Right renal cortex interstitium (tissue), 3 donors: ENCODE measurements around the gene CD300LD. TPM values are rescaled to one million over a fixed set of nuclear protein-coding genes. Genes with fewer than 3 reads are reported as not detected.
"Not testable (repeated sequence)": the region's sequence is repeated elsewhere in the genome, so short reads cannot be mapped to it uniquely, and the experiment has no call there.

ENCODE experiments used
- DNase-seq, 3 donors: peaks; one replicate each; pipeline ENCODE4 v3.0.0-alpha.2; 2013; ENCODE audit warnings: low read depth in 3 of 3, low spot score in 2 of 3
- polyA plus RNA-seq, 3 donors: library from polyadenylated mRNA; unstranded; fragments of 120-200 nt; gene quantifications; one replicate each; pipeline ENCODE4 v1.2.1, GENCODE V29; 2013; ENCODE audit not compliant: insufficient read length in 3 of 3

CD300LD gene
- polyA plus RNA-seq: not detected

DNA sequence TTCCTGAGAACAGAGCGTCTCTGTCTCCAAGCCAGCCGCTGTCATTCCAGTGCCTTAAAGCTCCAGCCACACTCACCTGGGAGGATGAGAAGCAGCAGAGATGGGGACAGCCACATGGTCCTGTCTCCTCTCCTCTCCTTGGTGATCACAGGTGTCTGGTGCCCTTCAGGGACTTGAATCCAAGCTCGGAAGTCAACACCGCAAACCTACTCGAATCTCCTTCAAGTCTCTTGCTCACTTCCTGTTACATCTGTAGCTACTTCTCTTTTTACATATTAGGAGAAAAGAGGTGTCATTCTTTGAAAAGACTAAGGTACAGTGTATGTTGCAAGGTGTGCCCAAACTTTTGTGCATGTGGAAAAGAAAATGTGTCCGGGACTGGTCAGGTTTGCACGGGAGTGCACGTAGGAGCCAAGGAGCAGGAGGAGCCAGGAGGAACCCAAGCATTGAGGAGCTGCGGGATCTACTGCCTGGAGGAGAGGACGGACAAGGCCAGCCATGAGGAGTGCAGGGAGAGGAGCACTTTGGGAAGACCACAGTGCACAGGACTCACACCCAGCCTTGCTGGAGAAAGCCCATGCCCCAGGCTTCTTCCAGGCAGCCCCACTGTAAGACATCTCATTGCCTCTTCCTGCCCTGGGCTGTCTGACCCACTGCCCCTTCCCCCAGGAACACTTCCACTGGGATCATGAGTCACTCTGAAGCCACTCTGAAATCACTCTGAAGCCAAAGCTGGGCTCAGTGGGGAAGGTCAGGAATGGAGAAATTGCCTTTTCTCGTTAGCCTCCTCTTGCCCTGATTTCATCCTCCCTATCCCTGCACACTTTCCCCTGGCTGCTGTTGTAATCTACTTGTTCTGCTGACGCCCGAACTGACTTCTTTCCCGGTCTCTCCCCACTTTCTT is at the start of gene CD300LD:
TSS of gene CD300LD (minus strand) at position 197 of the 904 bp plus-strand sequence. CDS start at position 116, 81 bp downstream.
- DNase-seq: no peak

DNA sequence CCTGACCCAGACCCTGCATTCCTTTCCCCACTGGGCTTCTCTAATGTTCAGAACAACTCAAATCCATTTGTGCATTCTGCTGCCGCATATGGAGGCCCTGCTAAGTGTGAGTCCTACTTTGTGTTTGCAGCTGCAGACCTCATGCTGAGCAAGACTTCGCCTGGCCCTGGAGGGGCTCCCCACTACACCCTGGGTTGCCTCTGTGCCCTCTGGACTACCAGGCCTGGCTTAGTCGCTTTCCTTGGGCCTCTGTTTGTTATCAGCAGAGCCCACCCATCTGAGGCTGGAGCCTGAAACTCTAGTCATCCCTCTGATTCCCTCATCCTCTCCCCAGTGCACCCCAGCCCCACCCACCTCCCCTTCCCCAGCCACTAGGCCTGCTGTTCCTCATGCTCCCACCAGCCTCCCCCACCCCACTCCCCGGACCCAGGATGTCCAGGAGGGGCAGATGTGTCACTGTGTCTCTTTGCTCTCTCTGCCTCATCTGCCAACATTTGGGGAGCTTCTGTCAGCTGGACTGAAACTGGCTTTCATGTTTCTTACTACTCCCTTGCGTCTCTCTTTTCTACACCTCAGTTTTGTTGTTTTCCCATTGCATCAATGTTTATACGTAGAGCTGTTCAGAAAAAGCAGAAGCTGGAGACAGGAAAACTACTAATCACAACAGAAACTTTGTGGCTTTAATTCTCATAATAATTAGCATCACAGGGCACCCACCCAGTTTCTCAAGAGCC is 49.3 kb upstream of the CD300LD start:
- no peak for DNase-seq

DNA sequence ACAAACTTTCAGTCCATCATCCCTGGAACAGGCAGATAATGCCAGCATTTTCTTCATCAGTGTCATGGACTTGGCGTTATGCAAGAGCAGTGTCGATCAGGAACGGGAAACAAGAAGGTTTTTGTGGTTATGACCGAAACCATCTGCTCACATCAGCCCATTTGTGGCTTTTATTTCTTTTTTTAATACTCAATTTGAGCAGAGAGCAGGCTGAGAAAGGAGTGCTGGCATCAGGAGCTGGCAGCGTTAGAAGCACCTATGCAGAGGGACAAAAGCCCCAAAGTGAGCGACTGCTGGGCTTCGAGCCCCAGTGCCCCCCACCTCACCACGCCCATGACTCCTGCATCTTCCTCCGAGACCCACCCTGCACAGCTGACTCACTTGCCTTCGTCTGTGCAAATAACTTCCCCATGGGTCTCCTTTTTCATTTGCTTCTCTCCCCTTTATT is 47.6 kb upstream of the CD300LD start:
- no peak for DNase-seq

DNA sequence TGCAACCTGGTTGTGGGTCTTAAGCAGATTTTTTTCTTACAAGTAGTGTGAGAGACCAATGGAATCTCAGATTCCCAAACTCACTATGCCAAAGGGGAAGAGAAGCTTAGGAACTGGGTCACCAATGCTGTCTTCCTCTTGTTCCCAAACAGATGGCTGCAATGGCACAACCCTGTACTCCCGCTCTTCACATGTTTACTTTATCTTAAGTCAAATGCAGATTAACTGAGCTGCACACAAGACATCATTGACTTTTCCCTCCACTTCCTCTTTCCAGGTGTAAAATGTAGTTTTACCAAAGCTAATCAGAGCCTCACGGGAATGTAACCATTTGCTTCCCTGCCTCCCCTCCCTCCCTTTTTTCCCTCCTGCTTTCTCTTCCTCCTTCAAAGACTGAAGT is 45.8 kb upstream of the CD300LD start:
- DNase-seq: no peak

DNA sequence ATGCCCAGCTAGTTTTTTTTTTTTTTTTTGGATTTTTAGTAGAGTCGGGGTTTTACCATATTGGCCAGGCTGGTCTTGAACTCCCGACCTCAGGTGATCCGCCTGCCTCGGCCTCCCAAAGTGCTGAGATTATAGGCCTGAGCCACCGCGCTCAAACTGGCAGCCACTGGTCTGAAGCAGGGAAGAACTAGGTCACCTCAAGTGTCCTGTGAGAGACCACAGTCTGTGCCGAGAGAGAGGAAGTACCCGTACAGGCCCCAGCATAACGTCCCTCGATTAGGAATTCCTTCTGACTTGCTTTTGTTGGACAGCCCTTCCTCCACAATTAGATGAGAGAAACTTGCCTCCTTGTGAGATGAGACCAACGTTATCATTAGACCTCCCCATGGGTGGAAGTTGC is 45.2 kb upstream of the CD300LD start:
- no peak for DNase-seq

DNA sequence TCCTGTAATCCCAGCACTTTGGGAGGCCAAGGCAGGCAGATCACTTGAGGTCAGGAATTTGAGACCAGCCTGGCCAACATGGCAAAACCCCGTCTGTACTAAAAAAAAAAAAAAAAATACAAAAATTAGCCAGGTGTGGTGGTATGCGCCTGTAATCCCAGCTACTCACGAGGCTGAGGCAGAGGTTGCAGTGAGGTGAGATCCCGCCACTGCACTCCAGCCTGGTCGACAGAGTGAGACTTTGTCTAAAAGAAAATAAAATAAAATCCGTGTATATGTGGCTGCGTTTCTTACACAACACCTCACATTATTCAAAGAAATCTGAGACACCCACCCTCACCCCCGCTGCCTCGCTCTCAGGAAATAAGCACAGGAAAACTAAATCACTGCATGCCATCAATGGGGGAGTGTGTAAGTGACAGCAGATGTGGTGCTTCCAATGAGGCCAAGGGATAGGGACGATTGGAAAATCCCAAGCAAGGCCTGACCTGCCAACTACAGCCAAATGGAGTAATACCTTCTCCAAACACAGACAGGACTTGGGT is 44.5 kb upstream of the CD300LD start:
- not testable (repeated sequence) for DNase-seq

DNA sequence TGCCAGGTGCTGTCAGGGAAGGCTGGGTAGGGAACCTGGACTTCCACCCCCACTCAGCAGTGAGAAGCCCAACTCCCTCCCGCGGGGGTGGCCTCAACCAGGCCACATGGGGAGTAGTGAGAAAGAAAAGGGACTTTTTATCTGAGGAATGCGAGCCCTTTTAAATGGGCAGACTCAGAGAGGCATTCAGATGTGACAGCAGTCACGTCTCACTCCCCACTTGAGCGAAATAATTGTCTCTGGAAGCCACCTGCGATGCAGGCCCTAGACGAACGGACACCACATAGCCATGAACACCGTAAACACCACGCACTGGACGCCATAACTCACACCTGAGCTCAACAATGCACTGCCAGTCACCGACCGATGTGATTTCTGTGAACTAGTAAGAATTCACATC is 43.3 kb upstream of the CD300LD start:
- peak in 1 of 3 donors; percentile 15 for DNase-seq

DNA sequence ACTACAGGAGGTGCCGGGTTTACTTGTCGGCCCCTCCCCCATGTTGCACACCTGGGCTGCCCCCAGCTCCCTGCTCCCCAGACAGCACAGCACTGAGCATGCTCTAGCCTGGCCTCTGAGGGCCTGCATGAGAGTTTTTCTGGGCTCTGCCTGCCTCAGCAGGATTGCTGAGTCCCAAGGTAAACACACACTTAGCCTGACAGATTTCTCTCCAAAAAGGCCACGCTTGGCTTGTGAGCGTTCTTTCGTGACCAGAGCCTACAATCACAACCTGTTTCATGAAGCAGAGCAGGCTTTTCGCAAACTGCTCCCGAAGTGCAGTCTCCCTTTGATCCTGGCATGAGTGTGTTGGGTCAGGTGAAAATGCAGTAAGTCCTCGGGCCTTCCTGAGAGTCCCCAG is 41.2 kb upstream of the CD300LD start:
- peak in 2 of 3 donors; percentile 23 to 54 for DNase-seq

DNA sequence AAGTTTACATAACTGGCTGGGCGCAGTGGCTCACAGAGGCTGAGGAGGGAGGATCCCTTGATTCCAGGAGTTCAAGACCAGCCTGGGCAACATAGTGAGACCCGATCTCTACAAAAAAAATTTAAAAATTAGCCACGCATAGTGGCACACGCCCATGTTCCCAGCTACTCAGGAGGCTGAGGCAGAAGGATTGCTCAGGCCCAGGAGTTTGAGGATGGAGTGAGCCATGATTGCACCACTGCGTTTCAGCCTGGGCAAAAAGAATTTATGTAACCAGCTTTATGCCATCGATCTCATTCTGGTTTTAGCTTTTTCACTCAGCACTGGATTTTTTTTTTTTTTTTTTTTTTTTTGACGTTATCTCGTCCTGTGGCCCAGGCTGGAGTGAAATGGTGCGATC is 40.5 kb upstream of the CD300LD start:
- DNase-seq: no peak

DNA sequence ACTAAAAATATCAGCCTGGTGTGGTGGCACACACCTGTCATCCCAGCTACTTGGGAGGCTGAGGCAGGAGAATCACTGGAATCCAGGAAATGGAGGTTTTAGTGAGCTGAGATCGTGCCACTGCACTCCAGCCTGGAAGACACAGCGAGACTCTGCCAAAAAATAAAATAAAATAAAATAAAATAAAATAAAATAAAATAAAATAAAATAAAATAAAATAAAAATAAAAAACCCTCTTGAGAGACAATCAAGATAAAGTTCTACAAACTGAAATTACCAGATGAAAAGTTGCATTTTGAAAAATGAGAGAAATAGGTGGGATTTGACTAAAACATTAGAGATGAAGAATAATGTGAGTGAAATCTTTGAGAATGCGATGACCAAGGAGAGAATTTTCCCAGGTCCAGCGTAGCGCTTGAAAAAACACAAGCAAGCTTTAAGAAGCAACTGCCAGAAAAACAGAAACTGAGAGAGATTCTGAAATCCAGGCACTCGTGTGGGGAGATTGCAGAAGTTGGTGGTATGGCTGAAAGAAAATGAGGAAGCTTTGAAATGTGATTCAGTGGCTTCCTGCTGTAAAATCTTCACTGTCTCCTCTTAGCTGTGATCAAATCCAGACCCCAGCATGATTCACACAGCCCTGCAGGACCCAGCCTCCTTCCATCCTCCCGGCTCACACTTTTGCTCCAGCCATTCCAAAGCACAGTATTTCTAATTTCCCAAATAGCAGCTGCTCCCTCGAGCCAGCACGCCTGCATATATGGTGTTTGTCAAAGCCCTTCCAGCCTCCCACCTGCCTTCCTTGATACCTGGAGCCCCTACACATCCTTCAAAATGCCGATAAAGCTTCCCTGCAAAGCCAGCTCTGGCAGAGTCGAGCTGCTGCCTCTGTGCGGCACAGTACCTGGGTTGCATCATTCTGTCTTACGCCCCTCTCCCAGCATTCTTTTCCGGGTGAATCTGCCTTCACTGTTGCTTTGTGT is 39.7 kb upstream of the CD300LD start:
- no peak for DNase-seq

DNA sequence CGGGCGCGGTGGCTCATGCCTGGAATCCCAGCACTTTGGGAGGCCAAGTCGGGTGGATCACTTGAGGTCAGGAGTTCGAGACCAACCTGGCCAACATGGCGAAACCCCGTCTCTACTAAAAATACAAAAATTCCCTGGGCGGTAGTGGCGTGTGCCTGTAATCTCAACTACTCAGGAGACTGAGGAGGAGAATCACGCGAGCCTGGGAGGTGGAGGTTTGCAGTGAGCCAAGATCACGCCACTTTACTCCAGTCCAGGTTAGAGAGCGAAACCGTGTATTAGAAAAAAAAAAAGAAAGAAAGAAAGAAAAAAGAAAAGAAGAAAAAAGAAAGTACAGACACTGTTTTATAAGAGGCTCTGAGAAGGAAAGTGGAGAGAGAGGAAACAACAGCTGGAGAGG is 38.2 kb upstream of the CD300LD start:
- DNase-seq: not testable (repeated sequence)

DNA sequence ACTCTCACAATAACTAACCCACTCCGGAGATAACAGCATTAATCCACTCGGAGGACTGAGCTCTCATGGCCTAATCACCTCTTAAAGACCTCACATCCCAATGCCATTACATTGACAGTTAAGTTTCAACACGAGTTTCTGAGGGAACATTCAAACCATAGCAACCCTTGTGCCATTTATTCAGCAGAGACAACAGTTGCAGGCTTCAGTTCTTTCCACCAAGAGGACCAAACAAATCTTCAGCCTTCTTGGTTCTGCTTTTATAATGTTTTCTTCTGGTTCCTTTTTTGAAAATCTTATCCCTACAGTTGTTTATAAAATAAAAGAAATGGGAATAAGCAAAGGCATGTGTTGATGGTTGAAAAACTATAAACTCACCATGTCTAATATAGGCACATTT is 33.6 kb upstream of the CD300LD start:
- no peak for DNase-seq

DNA sequence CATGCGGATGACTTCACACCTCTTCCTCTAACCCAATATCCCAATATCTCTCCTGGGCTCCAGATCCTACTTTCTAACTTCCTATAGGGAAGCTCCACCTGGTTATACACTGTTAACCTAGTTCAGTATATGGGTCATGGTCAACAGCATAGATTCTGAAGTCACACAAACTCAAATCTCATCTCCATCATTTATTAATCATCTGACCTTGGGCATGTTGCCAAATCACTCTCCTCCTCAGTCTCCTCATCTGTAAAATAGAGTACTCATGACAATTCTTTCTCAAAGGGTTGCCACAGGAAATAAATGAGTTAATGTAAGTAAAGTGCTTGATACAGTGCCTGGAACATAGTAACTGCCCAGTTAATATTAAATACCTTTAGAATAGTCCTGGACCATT is 32.0 kb upstream of the CD300LD start:
- no peak for DNase-seq

DNA sequence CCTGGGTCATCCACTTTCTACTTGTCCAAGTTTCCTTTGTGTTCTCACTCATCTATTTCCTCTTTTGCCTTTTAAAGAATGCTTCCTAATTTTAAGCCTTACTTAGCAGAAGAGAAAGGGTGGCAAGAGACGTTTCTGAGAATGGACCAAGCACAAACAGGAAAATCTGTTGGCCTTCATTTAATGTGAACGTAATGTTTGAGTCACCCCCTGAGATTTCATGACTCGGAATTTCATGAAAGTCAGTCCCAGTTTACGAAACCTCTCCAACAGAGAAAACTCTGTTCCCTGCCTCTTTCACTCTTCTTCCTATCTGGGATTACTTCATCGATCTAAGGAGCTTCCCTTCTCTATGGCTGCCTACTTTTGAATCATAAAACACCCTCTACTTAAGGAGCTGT is 31.6 kb upstream of the CD300LD start, which contains the start of gene CD300E:
TSS of gene CD300E (minus strand) at position 46 of the 401 bp plus-strand sequence. CDS start 117 bp downstream, outside the sequence.
- DNase-seq: no peak

DNA sequence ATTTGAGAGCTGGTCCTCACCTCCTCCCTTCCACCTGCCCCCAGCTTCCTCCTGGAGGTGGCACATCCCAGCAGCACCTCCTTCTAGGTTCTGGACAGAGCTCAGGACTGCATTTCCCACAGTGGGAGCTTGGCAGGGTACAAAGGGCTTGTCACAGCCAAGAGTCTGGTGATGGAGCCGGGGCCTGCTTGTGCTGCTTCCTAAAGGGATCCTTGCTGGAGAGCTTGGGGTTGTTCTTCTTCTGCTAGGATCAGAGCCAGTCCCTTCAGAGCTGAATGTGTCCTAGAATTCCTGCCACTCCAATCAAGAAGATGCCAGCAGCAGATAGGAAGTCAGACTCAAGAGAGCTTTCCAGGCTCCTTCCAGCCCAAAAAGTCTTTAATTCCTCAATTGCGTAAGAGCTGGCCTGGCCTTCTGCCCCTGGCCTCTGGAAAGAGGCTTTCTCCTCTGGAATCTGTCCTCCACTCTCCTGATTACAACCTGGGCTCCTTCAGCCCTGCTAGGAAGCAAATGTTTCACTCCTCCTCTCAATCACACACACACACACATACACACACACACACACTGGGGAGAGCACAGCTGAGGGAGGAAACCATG is 27.1 kb upstream of the CD300LD start:
- DNase-seq: no peak

DNA sequence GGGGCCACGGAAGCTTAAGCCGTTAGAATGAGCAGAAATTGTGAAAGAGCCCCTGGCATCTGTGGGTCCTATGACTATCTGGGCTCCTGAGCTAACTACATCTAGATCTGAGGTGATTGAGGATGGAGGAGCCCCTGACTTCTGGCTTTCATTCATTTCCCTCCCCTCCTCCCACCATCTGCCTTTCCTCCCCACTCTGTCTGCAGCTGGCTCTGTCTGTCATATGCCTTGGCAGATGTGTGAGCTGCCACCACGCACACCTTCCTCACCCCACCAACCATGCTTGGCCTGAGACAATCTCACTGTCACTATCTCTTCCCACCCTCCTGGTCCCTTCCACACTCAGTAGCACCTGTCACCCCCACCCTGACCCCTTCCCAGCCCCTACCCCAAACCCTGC is 26.4 kb upstream of the CD300LD start:
- no peak for DNase-seq

DNA sequence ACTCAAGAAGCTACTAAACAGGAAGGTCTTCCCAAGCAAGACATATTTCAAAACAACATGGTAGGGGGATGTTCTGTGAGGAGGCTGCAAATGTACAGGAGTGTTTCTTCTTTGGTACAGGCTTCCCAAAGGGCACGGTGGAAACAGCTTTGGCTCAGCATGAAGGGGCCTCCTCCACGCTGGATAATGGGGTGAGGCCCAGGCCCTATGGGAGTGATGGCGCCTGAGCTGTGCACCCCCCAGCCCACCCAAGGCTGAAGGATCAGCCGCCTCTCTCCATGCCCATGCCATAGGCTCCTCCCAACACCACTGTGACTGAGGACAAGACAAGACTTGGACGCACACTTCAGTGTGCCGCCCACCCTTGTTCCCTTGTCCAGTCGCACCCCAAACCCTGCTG is 24.6 kb upstream of the CD300LD start:
- DNase-seq: no peak

DNA sequence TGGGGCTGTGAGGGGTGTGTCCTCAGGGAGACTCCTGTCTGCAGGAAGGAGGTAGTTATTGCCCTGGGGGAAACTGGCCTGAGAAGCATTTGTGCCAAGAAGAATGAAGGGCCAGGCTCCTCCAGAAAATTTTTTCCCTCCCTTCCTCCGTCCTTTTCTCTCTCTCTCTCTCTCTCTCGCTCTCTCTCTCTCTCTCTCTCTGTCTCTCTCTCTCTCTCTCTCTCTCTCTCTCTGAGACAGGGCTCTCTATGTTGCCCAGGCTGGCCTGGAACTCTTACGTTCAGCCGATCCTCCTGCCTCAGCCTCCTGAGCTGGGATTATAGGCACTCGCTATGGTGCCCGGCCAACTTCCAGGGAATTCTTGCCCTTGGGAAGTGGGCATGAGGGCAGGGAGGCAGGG is 20.0 kb upstream of the CD300LD start:
- DNase-seq: no peak

DNA sequence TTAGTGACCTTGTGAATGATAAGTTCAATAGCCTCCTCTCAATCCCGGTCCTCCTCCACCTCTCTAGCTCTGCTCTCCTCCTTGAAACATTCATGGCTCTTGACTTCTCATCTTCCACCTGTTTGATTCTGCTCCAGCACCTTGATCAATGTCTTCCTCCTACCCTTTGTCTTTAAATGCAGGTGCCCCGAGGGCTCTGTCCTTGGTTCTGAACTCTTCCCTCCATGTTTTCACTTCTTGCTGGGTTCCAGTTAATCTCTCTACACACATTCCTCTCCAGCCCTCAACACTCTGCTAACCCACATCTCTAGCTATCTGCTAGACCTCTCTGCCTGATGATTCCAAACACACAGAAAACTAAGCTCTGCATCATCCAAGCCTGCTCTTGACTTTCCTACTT is 18.0 kb upstream of the CD300LD start:
- DNase-seq: peak in 1 of 3 donors; percentile 17

DNA sequence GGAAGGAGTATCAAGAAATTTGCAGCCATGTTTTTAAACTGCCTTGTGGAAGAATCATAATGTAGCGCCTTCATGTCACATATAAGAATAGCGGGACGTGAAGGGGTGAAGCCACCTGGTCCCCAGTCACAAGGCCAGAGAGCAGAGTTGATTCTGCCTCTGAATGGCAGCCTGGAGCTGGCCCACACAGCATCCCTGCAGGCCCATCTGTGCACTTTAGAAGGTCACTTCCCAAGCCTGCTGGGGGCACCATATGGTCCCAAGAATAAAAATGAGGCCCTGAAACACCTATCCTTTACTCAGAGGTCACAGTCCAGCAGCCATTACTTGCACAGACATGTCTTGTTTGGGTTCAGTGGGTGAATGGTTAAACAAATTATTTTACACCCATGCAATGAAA is 16.4 kb upstream of the CD300LD start:
- DNase-seq: no peak
